ENCODE results near the gene HIVEP3.

Gene HIVEP3

GRCh38 chr1:41492341-41492848, 426.3 kb downstream of the HIVEP3 start:
- peak; percentile 78 for TF ChIP-seq CTCF (IDR thresholded peaks at IDR 0.05; ENCODE audit: borderline replicate concordance, extremely low read depth, low read length, poor library complexity, severe bottlenecking)
- TF ChIP-seq EZH2 (IDR thresholded peaks at IDR 0.05; ENCODE audit: borderline replicate concordance, low read depth, low read length, severe bottlenecking), result no peak
- no peak overlapping the region for H3K4me3 ChIP-seq (ENCODE audit: low read depth in 1 of 2, low read length in 2 of 2)
- H3K9ac ChIP-seq (ENCODE audit: low read depth, low read length), result no peak overlapping the region
- no peak overlapping the region for H3K4me2 ChIP-seq (ENCODE audit: insufficient read depth, low read length)
- H3K79me2 ChIP-seq (ENCODE audit: insufficient read depth, low read length), result no peaks in the 10 kb centered on the region
- H3K36me3 ChIP-seq (ENCODE audit: insufficient read depth, low read length), result no peaks in the 10 kb centered on the region
- H3K27me3 ChIP-seq (ENCODE audit: insufficient read depth, low read length, poor library complexity), result peaks cover 4% of the 10 kb centered on the region
- no peaks in the 10 kb centered on the region for H4K20me1 ChIP-seq (ENCODE audit: insufficient read depth, low read length)
- H3K27ac ChIP-seq (ENCODE audit: low read length), result no peak overlapping the region
- ATAC-seq (ENCODE audit: insufficient read depth, low read depth) (peak; percentile 67), DNase-seq (peak; percentile 47)
- H3K4me1 ChIP-seq (ENCODE audit: insufficient read depth, low read length), result no peaks in the 10 kb centered on the region
- H2AFZ ChIP-seq (ENCODE audit: low read depth, low read length), result no peak overlapping the region
- H3K9me3 ChIP-seq (ENCODE audit: insufficient read depth, low read length, severe bottlenecking), result no peaks in the 10 kb centered on the region

- TF ChIP-seq EZH2 (IDR thresholded peaks at IDR 0.05; ENCODE audit: borderline replicate concordance, low read depth, low read length, severe bottlenecking) (no peak), CTCF (IDR thresholded peaks at IDR 0.05; ENCODE audit: borderline replicate concordance, extremely low read depth, low read length, poor library complexity, severe bottlenecking) (no peak)
- H4K20me1 ChIP-seq (ENCODE audit: insufficient read depth, low read length), result no peaks in the 10 kb centered on the region; the same call in 1 of the 2 replicates
- H3K9ac ChIP-seq (ENCODE audit: low read depth, low read length), result no peak overlapping the region
- DNase-seq (no peak), ATAC-seq (ENCODE audit: insufficient read depth, low read depth) (no peak)
- no peak overlapping the region for H3K27ac ChIP-seq (ENCODE audit: low read length)
- no peaks in the 10 kb centered on the region for H3K4me1 ChIP-seq (ENCODE audit: insufficient read depth, low read length)
- no peak overlapping the region for H2AFZ ChIP-seq (ENCODE audit: low read depth, low read length)
- H3K36me3 ChIP-seq (ENCODE audit: insufficient read depth, low read length), result no peaks in the 10 kb centered on the region
- H3K27me3 ChIP-seq (ENCODE audit: insufficient read depth, low read length, poor library complexity), result peaks cover 4% of the 10 kb centered on the region
- no peak overlapping the region for H3K4me2 ChIP-seq (ENCODE audit: insufficient read depth, low read length)
- H3K9me3 ChIP-seq (ENCODE audit: insufficient read depth, low read length, severe bottlenecking), result no peaks in the 10 kb centered on the region
- no peak overlapping the region for H3K4me3 ChIP-seq (ENCODE audit: low read depth in 1 of 2, low read length in 2 of 2)
- H3K79me2 ChIP-seq (ENCODE audit: insufficient read depth, low read length), result no peaks in the 10 kb centered on the region
Observed at GRCh38 chr1:41490911-41491310, 427.8 kb downstream of the HIVEP3 start.

GRCh38 chr1:41489561-41489960, 429.2 kb downstream of the HIVEP3 start:
- DNase-seq (no peak), ATAC-seq (ENCODE audit: insufficient read depth, low read depth) (no peak)
- Histone ChIP-seq H3K36me3 (ENCODE audit: insufficient read depth, low read length) (no peaks in the 10 kb centered on the region), H3K79me2 (ENCODE audit: insufficient read depth, low read length) (no peaks in the 10 kb centered on the region), H3K9me3 (ENCODE audit: insufficient read depth, low read length, severe bottlenecking) (no peaks in the 10 kb centered on the region), H4K20me1 (ENCODE audit: insufficient read depth, low read length) (no peaks in the 10 kb centered on the region; the same call in 1 of the 2 replicates), H3K27me3 (ENCODE audit: insufficient read depth, low read length, poor library complexity) (peaks cover 4% of the 10 kb centered on the region), H3K4me1 (ENCODE audit: insufficient read depth, low read length) (no peaks in the 10 kb centered on the region), H3K4me3 (ENCODE audit: low read depth in 1 of 2, low read length in 2 of 2) (no peak overlapping the region), H3K27ac (ENCODE audit: low read length) (no peak overlapping the region), H2AFZ (ENCODE audit: low read depth, low read length) (no peak overlapping the region), H3K9ac (ENCODE audit: low read depth, low read length) (no peak overlapping the region), H3K4me2 (ENCODE audit: insufficient read depth, low read length) (no peak overlapping the region)
- no peak for TF ChIP-seq CTCF (IDR thresholded peaks at IDR 0.05; ENCODE audit: borderline replicate concordance, extremely low read depth, low read length, poor library complexity, severe bottlenecking)
- TF ChIP-seq EZH2 (IDR thresholded peaks at IDR 0.05; ENCODE audit: borderline replicate concordance, low read depth, low read length, severe bottlenecking), result no peak

Data from DND-41 (cell line).